GM12878 (cell line): Measurements from ENCODE around the gene TGM5.

ENCODE experiments used
- ATF2 ChIP-seq: IDR thresholded peaks from 2 replicates; pipeline ENCODE4 v1.6.1; 2012; ENCODE audit warnings: low read length, inconsistent platforms
- CTCF ChIP-seq, 3 experiments: IDR thresholded peaks in 2 of 3; conservative IDR thresholded peaks in 1 of 3; 2 replicates each; pipeline ENCODE4 v1.5.1; 2011; ENCODE audit warnings: low read depth in 3 of 3, low read length in 3 of 3, mild to moderate bottlenecking in 3 of 3, control low read depth in 2 of 3, moderate library complexity in 2 of 3, inconsistent platforms in 1 of 3, mixed read lengths in 1 of 3; ENCODE audit not compliant: control insufficient read depth in 2 of 3, insufficient read depth in 1 of 3; ENCODE audit errors: extremely low read depth in 1 of 3
- EP300 ChIP-seq, 2 experiments: fragments of 150-350 bp in 1 of 2; IDR thresholded peaks; 2 replicates each; pipeline ENCODE4 v1.6.1; 2011 to 2012; ENCODE audit warnings: low read depth in 2 of 2, low read length in 2 of 2, borderline replicate concordance in 1 of 2, improper control_type of control experiment in 1 of 2, inconsistent platforms in 1 of 2; ENCODE audit not compliant: control insufficient read depth in 1 of 2
- HDAC2 ChIP-seq: fragments of 200-600 bp; sonication (generic); IDR thresholded peaks from 2 replicates; pipeline ENCODE4 v1.6.1; 2017
- MYC ChIP-seq: IDR thresholded peaks from 2 replicates; pipeline ENCODE4 v1.6.1; 2011; ENCODE audit warnings: mild to moderate bottlenecking, low read length, moderate library complexity, inconsistent platforms; ENCODE audit not compliant: insufficient read depth, insufficient replicate concordance, insufficient read length, severe bottlenecking
- RAD21 ChIP-seq: IDR thresholded peaks from 2 replicates; pipeline ENCODE4 v1.6.1; 2011; ENCODE audit warnings: mild to moderate bottlenecking, low read depth, low read length, moderate library complexity; ENCODE audit not compliant: insufficient read depth
- SMARCA5 ChIP-seq: fragments of 450-650 bp; IDR thresholded peaks from 2 replicates; pipeline ENCODE4 v1.6.1; 2017; ENCODE audit warnings: mild to moderate bottlenecking
- USF2 ChIP-seq: IDR thresholded peaks from 2 replicates; pipeline ENCODE4 v1.6.1; 2011; ENCODE audit warnings: low read depth, low read length, improper control_type of control experiment, borderline replicate concordance
- ZNF274 ChIP-seq: IDR thresholded peaks from one replicate; pipeline ENCODE4 v1.8.0; 2011; ENCODE audit not compliant: insufficient read length, insufficient read depth

- TF ChIP-seq HDAC2, result no peak
- TF ChIP-seq MYC, result no peak
- no peak for TF ChIP-seq ATF2
- TF ChIP-seq SMARCA5, result no peak
- TF ChIP-seq EP300 (IDR thresholded peaks at IDR 0.05; ENCODE audit: borderline replicate concordance in 1 of 2, control insufficient read depth in 1 of 2, low read depth in 2 of 2, low read length in 2 of 2), result no peak
- no peak for TF ChIP-seq RAD21
- no peak for TF ChIP-seq USF2
- no peak for TF ChIP-seq CTCF (IDR thresholded peaks at IDR 0.05 in 2 of 3, conservative IDR thresholded peaks at IDR 0.05 in 1 of 3; ENCODE audit: control insufficient read depth in 2 of 3, extremely low read depth in 1 of 3, insufficient read depth in 1 of 3, low read depth in 3 of 3, low read length in 3 of 3)
- no peak for TF ChIP-seq ZNF274
These were observed 76.5 kb downstream of the TGM5 start for GRCh38 chr15:43190178-43190577.
